ENCODE data around the gene BATF3.
"Not testable (repeated sequence)": the region's sequence is repeated elsewhere in the genome, so short reads cannot be mapped to it uniquely, and the experiment has no call there.

BATF3 gene, protein sequence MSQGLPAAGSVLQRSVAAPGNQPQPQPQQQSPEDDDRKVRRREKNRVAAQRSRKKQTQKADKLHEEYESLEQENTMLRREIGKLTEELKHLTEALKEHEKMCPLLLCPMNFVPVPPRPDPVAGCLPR

DNA sequence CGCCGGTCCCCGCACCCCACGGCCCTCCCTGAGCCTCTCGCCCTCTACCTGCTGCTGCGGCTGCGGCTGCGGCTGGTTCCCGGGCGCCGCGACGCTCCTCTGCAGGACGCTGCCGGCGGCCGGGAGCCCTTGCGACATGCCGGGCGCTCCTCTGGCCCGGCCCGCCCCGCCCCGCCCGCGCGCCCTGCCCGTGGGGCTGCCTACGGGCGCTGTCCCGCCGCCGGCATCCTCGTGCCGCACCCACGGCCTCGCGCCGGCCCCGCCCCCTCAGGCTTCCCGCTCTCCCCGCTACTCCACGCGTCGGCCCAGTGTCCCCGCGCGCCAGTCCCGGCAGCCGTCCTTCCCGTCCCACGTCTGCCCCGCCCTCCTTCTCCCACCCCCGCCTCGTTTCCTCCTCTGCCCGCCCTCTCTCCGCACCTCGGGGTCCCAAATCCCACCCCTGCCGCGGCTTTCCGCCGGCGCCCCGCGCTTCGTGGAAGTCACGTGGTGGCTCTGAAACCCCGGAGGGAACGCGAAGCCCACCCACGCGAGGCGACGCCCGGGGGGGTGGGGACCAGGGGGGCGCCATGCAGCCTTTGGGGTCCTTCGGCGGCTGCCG lies at the start of gene BATF3:
BATF3 (minus strand) TSS at position 216 of the 598 bp plus-strand sequence; CDS start at position 138, 78 bp downstream.
- no peak for DNase-seq

DNA sequence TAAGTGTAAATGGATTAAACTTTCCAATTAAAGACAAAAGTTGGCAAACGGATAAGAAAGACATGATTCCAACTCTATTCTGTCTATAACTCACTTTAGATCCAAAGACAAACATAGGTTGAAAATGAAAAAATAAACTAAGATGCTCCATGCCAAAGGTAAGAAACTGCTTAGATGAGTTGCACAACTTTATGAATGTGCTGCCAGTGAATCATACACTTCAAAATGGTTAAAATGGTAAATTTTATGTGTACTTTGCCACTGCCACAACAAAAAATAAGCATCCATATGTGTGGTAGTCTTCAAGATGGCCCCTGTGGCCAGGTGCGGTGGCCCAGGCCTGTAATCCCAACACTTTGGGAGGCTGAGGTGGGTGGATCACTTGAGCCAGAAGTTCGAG lies 46.9 kb upstream of the BATF3 start:
- no peak for DNase-seq

DNA sequence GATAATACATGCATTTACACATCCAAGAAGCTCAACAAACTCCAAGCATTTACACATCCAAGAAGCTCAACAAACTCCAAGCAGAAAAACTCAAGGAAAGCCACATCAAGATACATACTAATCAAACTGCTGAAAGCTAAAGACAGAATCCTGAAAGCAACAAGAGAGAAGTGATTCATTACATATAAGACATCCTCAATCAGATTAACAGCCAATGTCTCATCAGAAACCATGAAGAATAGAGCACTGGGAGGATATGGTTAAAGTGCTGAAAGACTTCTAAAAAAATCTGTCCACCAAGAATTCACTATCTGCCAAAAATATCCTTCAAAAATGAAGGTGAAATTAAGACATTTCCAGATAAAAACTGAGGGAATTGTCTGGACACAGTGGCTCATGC lies 45.7 kb upstream of the BATF3 start:
- DNase-seq, result no peak

DNA sequence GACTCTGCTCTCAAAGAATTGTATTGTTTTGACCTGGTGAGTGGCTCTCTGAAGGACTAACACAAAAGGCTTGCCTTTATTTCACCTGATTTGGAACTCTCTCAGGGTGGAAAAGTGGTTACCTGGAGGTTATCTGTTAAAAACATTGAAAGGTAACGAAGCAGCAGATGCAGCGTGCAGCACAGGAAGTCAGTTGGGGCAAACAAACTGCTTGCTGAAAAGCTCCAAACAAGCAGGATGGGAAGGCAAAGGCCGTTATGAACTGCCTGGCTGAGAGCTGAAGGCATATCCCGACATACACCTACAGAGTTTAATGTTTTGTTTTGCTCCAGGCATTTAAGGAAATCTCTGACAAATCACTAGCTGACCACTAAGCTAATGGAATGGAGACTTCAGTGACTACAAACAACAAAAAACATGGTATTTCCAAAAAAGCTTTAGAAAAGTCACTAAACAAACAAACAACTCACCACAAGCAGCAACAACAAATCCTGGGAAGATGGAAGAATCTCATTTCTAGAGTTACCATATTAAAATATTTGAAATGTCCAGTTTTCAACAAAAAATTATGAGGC lies 44.3 kb upstream of the BATF3 start:
- DNase-seq, result no peak

DNA sequence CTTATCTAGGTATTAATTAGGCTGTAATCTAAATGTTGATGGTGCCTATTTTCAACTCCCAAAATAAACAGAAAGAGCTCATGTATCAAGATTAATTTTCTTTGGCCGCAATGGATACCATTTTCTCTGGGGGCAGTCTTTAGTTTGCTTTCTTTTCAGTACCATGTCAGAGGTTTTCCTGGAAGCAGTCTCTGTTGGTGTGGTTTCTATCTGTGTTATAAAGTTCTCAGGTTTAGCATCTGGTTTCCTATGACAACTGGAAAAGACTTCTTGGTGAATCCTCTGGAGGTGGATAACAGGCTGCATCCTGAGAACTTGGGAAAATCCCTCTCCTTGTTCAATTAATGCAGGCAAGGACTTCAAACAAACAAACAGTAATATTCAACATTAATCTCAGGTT lies 38.7 kb upstream of the BATF3 start:
- DNase-seq, result no peak

DNA sequence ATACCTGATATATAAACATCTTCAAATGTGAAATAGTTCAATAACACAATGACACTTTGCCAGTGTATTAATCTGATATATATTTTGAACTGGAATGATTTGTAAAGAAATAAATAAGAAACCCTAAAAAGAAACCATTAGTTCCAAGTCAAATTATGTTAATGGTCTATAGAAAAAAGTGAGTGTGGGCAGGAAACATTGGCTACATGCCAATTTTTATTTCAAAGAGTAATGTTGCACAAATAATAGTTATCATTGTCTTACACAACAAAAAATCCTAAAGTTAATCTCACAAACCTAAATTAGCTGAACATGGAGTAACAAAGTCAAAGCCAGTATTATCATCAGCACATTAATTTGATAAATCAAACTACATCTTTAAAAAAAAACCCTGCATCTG lies 37.9 kb upstream of the BATF3 start:
- DNase-seq, result no peak

DNA sequence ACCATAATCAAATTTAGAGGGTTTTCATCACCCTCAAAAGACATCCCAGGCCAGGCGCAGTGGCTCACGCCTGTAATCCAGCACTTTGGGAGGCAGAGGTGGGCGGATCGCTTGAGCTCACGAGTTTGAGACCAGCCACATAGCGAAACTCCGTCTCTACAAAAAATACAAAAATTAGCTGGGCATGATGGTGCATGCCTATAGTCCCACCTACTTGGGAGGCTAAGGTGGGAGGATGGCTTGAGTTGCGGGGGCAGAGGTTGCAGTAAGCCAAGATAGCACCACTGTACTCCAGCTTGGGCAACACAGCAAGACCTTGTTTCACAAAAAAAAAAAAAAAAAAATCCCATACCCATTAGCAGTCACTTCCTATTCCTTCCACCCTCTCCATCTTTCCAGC lies 33.5 kb upstream of the BATF3 start:
- no peak for DNase-seq

DNA sequence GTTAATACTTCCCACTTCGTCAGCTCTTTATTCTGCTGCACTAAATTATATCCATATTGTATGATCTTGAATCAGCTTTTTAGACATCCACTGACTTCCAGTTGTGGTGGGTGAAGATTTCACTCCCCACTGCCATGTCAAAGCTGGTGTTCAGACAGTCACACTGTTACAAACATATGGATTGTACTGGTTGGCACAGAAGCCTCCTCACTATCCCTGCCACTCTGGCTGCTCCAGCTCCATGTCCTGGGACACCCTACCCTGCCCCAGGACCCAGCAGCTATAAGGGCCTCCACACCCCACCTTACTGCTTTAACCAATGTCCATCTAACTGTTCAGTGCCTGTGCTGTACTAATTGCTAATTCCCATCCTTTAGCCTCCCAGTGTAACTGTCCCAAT lies 32.0 kb upstream of the BATF3 start:
- no peak for DNase-seq

DNA sequence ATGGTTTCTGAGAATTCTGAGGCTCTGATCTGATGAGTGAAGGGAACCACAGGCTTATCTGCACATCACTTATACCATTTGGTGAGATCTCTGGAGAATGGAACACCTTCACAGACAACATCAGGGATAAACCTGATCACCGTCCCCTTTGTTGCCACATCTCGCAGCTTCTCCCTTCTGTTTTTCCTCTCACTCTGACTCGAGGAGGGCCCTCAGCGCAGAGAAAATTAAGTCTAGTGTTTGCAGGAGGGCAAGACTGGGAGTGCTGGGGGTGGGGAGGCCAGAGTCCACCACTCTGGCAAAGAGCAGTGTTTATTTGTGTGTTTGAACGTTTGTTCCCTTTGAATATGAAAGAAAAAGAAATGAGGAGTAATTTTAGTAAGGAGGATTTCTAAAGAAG lies 29.0 kb upstream of the BATF3 start:
- DNase-seq, result peak; percentile 32

DNA sequence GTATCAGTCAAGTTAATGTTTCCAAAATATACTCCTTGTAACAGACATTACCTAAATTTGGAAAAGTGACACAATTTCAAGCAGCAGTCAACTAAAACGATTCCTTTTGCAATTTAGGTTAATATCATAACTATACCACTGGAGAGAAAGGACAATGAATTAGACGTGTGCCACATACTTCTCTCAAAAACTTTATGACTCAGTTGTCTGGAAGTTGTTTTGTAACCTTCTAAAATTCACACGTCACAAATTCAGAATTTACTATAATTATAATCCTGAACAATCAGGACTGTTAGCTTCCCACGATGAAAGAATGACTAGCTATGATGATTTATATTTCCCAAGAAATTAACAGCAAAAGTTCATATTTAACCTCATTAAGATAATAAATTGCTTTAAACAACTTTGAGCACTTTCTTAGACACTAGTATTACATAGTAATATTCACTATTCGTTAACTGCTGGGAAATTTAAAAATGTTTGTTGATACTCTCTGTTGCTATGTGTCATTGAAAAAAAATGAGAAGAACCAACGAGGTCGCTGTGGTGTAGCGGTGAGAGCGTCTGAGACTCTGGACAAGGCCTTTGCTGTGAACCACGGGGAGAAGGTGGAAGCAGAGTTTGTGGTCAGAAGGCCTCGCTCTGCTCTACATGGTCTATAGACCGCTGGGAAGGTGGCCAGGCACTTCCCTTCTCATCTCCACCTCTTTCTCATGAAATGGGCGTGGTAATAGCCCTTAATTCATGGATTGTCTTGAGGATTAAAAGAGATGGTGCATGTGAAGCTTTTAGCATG lies 27.9 kb upstream of the BATF3 start:
- DNase-seq, result no peak

DNA sequence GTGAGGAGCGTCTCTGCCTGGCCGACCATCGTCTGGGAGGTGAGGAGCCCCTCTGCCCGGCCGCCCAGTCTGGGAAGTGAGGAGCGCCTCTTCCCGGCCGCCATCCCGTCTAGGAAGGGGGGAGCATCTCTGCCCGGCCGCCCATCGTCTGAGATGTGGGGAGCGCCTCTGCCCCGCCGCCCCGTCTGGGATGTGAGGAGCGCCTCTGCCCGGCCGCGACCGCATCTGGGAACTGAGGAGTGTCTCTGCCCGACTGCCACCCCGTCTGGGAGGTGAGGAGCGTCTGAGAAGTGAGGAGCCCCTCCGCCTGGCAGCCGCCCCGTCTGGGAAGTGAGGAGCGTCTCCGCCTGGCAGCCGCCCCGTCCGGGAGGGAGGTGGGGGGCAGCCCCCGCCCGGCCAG lies 25.0 kb upstream of the BATF3 start:
- not testable (repeated sequence) for DNase-seq

DNA sequence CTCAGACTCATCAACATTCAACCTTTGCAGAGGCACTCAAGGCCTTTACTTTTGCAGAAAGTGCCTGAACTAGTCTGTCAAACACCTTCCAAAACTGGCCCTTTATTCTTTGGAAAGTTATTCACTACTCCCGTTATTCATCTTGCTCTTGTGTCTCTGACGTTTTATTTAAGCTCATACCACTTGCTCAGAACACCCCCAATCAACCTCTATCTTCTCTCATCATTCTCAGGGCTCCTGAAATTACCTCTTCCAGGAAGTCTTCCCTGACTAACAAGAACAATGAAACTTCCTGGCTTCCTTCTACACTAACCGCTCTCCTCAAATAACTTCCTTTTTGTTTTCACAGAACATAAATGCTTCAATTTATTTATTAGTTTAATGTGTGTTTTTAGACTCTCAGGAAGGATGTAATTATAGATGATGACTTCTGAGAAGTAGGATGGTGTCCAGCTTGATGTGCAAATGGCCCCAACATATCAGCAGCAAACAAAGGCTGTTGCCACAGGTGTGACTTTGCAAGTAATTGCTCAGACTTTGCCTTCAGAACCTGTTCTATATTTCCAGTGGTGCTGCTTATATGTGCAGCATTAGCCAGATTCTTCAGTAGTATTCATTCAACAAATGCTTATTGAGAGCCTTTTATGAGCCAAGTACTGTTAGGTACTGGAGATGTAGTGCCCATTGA lies 22.8 kb upstream of the BATF3 start:
- DNase-seq, result no peak

DNA sequence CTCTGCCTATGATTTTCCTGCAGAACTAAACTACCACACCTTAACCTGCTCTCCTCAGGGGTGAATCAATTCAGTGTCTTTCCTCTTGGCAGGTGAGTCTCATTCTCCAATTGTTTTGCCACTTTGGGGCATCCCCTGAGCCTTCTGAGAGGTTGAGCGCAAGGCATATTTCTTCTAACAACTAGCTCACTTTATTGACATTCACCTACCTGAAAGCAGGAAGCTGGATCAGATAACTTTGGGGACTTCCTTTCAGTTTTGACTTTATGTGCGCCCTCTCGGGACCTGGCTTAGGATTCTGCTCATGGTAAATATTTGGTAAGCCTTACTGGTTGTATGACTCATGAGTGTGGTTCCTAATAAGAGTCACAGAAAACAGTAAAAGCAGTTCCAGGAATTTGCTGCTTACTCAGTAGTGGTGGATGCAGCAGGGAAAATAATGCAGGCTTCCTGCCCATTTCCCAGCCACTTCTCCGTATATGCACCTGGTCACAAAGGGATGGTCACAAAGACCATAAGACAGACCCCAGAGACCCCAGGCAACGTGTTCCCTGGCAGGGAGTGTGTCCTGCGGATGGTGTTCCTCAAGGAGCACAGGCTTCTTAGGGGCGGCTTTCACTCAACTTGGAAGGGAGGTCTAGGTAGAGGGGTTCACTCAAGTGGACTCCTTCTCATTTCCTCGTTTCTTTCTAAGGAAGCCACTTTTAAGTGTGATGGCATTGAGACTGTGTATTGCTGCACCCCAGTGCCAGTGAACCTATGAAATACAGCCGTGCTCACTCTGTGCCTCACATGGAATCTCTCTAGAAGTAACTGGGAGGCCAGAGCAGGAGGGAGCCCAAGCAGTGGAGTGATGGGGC lies 22.0 kb upstream of the BATF3 start:
- no peak for DNase-seq

DNA sequence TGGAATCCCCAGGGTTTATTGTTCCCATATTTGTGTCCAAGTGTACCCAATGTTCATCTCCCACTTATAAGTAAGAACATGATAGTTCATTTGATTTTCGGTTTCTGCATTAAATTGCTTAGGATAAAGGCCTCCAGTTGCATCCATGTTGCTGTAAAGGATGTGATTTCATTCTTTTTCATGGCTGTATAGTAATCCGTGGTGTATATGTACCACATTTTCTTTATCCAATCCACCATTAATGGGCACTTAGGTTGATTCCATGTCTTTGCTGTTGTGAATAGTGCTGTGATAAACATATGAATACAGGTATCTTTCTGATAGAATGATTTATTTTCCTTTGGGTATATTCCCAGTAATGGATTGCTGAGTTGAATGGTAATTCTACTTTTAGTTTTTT lies 20.0 kb upstream of the BATF3 start:
- DNase-seq, result no peak

DNA sequence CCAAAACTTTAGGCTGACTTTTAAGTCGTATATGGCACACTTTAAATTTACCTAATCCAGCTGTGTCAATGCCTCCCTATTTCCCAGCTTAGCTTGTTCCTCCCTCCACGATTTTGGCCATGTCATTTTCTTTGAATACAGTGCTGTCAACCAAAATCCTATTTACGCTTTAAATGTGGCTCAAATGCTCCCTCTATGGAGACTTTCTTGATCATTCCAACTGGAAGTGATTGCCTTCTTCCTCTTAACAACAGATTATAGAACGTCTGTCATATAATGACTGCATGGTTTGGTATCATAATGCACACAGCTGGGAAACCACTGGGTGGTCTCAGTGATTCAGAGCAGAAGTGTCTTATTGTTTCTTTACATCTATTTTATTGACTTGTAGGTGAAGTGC lies 18.9 kb upstream of the BATF3 start:
- peak; percentile 15 for DNase-seq

DNA sequence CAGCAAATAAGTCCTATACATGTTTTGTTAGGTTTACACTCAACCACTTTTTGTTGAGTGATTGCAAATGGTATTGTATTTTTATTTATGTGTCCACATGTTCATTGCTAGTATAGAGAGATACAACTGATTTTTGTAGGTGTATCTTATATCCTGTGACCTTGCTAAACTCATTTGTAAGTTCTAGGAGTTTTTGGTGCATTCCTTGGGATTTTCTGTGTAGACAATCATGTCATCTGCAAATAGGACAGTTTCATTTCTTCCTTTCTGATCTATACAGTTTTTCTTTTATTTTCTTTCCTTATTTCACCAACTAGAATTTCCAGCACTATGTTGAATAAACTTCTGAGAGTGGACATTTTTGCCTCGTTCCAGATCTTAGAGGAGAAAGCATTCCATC lies 16.5 kb upstream of the BATF3 start:
- DNase-seq, result no peak

DNA sequence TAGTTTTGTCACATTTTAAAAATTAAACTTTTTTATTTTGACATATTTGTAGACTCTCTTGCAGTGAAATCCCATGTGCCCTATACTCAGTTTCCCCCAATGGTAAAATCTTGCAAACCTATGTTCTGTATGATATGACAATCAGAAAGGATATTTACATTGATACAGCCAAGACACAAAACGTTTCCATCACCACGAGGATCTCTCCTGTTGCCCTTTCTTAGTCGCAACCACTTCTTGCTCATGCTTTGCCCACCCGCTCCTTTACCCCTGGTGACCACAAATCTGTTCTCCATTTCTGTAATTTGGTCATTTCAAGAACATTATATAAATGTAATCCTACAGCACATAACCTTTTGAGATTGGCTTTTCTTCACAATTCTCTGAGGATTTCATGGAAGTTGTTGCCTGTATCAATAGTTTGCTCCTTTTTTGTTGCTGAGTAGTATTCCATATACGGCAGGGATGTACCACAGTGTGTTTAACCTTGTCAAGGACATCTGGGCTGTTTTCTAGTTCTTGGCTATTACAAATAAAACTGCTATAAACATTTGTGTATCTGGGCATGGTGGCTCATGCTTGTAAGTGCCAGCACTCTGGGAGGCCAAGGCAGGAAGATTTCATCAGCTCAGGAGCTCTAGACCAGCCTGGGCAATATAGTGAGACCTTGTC lies 14.0 kb upstream of the BATF3 start:
- no peak for DNase-seq

DNA sequence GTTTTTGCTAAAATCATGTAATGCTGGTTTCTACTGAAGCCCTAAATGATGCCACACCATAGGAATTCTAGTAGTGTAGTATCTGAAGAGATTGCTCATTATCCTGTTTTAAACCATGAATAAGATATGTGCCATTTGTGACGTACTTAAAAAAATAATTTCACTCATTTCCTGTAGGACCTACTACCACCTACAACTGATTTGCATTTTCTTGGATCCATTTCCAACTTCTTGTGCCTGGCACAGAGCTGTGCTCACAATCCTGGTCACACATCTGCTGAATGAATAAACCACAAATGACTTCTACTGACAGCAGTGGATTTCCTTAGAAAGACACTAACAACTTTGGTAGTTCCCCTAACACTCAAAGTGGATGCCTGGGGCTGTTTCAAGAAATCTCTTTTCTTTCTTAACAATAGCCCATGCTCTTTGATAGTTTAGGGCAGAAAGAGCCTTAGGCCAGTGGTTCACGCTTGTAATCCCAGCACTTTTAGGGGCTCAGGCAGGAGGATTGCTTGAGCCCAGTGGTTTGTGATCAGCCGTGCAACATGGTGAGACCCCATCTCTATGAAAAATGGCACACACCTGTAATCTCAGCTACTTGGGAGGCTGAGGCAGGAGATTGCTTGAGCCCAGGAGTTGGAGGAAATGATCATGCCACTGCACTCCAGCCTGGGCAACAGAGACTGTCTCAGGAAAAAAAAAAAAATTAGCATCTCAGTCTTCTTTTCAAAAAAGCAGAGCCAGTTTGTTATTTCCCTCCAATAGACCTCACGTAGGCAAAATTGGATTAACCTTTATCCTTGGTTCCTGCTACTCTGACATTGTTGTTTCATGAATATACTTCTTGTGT lies 13.0 kb upstream of the BATF3 start:
- no peak for DNase-seq

DNA sequence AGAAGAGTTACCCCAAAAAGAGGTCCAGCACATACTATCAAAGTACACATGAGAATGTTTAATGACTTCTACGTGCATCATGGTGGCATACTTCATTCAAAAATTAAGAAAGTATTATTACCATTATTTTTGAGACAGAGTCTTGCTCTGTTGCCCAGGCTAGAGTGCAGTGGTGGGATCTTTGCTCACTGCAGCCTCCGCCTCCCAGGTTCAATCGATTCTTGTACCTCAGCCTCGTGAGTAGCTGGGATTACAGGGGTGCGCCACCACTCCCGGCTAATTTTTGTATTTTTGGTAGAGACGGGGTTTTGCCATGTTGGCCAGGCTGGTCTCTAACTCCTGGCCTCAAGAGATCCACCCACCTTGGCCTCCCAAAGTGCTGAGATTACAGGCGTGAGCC lies 12.3 kb upstream of the BATF3 start:
- not testable (repeated sequence) for DNase-seq

DNA sequence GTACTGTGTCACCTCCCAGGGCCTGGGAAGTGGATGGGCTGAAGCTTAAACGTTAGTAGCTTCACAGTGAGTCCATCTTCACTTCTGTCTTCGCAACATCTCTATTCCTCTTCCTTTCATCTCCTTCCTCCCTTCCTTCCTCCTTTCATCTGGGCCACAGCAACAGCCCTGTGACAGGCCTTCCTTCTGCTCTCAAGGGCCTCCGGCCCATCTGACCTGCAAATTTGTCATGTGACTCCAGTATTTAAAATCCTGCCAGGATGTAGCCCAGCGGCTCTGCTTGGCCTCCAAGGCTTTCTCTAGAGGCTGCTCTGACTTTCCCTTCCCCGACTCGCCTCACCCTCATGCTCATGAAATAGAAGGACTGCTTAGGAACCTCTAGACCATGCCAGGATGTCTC lies 10.9 kb upstream of the BATF3 start:
- no peak for DNase-seq

DNA sequence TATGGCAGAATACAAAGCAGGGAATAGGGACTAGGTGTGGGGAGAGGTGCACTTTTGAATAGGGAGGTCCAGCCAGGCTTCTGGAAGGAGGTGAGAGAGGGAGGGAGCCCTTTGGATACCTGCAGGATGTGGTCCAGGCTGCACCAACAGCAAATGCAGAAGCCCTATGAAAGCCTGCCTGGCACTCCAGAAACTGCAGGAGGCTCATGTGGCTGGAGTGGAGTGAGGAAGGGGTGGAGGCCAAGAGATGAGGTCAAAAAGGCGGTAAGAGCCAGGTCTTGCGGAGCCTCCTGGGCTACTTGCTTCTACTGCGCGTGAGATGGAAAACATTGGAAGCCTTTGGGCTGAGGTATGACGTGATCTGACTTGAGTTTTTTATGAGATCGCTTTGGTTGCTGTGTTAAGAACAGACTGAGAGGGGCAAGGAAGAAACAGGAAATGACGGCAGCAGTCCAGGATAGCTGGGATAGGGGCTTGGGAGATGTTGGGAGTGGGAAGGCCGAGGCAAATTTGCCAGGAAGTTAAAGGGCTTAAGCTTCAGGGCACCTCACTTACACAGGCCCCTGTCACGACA lies 4.4 kb upstream of the BATF3 start:
- no peak for DNase-seq

Data from NCI-H2227 treated with DMSO at 0.1 percent for 48 hours (cell line).